H1 (cell line): ENCODE results near the gene GNB1L. TPM values are rescaled to one million over a fixed set of nuclear protein-coding genes. Genes with fewer than 3 reads are reported as not detected.
A peak's percentile ranks its signal among the peaks of the same experiment; 100 is the strongest.

Source experiments
- CTCF ChIA-PET: fragments of 300-600 bp; sonication (Branson Sonifier 250); formaldehyde crosslinking; loops from one replicate; lab custom pipeline; 2021; ENCODE audit not compliant: partially characterized antibody; lab: Charles Lee
- POLR2A ChIA-PET: fragments of 300-600 bp; sonication (Branson Sonifier 250); formaldehyde crosslinking; loops from one replicate; lab custom pipeline; 2021; ENCODE audit warnings: inconsistent platforms; ENCODE audit not compliant: partially characterized antibody; lab: Charles Lee
- DNase-seq, 2 experiments: peaks; one replicate each; pipeline versions ENCODE4 v3.0.0 to v3.0.0-alpha.2; 2010 to 2022; ENCODE audit warnings: low spot score in 2 of 2, low read depth in 1 of 2, mixed read lengths in 1 of 2
- FAIRE-seq: peaks from 2 replicates; lab custom pipeline; 2011; peaks lifted over from hg19 to GRCh38; lab: Jason Lieb, UNC
- H2AFZ ChIP-seq: 2 replicates; pipeline ENCODE4 v1.8.1; 2012; ENCODE audit warnings: low read length, inconsistent platforms
- H2AK5ac ChIP-seq: 2 replicates; pipeline ENCODE4 v1.6.1; 2013; ENCODE audit warnings: low read depth, low read length
- H2BK120ac ChIP-seq: replicated peaks from 2 replicates; pipeline ENCODE3; 2013; ENCODE audit warnings: low read depth, low read length, inconsistent platforms
- H2BK12ac ChIP-seq: 2 replicates; pipeline ENCODE4 v1.6.1; 2013; ENCODE audit warnings: low read depth, low read length
- H2BK15ac ChIP-seq: 2 replicates; pipeline ENCODE4 v1.6.1; 2013; ENCODE audit warnings: low read length
- H2BK20ac ChIP-seq: 2 replicates; pipeline ENCODE4 v1.6.1; 2013; ENCODE audit warnings: low read length
- H2BK5ac ChIP-seq: 2 replicates; pipeline ENCODE4 v1.6.1; 2013; ENCODE audit warnings: low read depth, low read length
- H3K14ac ChIP-seq: 2 replicates; pipeline ENCODE4 v1.6.1; 2013; ENCODE audit warnings: inconsistent platforms; ENCODE audit not compliant: insufficient read length
- H3K18ac ChIP-seq: 2 replicates; pipeline ENCODE4 v1.6.1; 2013; ENCODE audit warnings: low read length; ENCODE audit errors: extremely low read depth
- H3K23ac ChIP-seq: 2 replicates; pipeline ENCODE4 v1.6.1; 2013; ENCODE audit warnings: inconsistent platforms; ENCODE audit not compliant: insufficient read length
- H3K23me2 ChIP-seq: 2 replicates; pipeline ENCODE4 v1.6.1; 2013; ENCODE audit warnings: low read depth, low read length
- H3K27ac ChIP-seq: 2 replicates; pipeline ENCODE4 v1.6.1; 2011; ENCODE audit warnings: low read depth, low read length, inconsistent platforms
- H3K27me3 ChIP-seq, 4 experiments: replicated peaks in 1 of 4; 1 replicate in 1 of 4; 2 replicates in 3 of 4; pipeline versions ENCODE4 v1.6.1 to v1.8.1; 2011 to 2013; ENCODE audit warnings: low read length in 3 of 4, mild to moderate bottlenecking in 3 of 4, inconsistent platforms in 2 of 4, mixed read lengths in 2 of 4, moderate library complexity in 1 of 4; ENCODE audit not compliant: control insufficient read depth in 3 of 4, insufficient read depth in 3 of 4; ENCODE audit errors: extremely low read depth in 1 of 4
- H3K36me3 ChIP-seq, 4 experiments: 2 replicates each; pipeline versions ENCODE4 v1.6.1 to v1.8.1; 2011 to 2013; ENCODE audit warnings: mild to moderate bottlenecking in 4 of 4, low read length in 3 of 4, moderate library complexity in 2 of 4, control low read depth in 1 of 4, inconsistent platforms in 1 of 4; ENCODE audit not compliant: insufficient read depth in 4 of 4, control insufficient read depth in 2 of 4
- H3K4ac ChIP-seq: replicated peaks from 2 replicates; pipeline ENCODE3; 2013; ENCODE audit warnings: low read length, low read depth, mixed read lengths, inconsistent platforms; ENCODE audit not compliant: insufficient read length
- H3K4me1 ChIP-seq, 4 experiments: replicated peaks in 1 of 4; 1 replicate in 1 of 4; 2 replicates in 3 of 4; pipeline versions ENCODE4 v1.6.1 to v1.8.1; 2011 to 2013; ENCODE audit warnings: low read length in 3 of 4, inconsistent platforms in 2 of 4, mixed read lengths in 1 of 4; ENCODE audit not compliant: insufficient read depth in 4 of 4, control insufficient read depth in 3 of 4
- H3K4me2 ChIP-seq, 2 experiments: 2 replicates each; pipeline versions ENCODE4 v1.6.1 to v1.8.1; 2011 to 2013; ENCODE audit warnings: low read depth in 2 of 2, low read length in 2 of 2, control low read depth in 1 of 2, inconsistent platforms in 1 of 2, mild to moderate bottlenecking in 1 of 2; ENCODE audit not compliant: insufficient read depth in 1 of 2
- H3K4me3 ChIP-seq, 4 experiments: fragments of 200-600, 300-600 bp in 1 of 4; sonication (generic), shearing (Covaris generic), sonication (Bioruptor Twin) in 1 of 4; 2 replicates each; pipeline versions ENCODE4 v1.5.1 to v1.8.1; 2011 to 2016; ENCODE audit warnings: low read length in 4 of 4, low read depth in 3 of 4, control low read depth in 2 of 4, inconsistent platforms in 2 of 4, mild to moderate bottlenecking in 2 of 4, mixed read lengths in 1 of 4, moderate library complexity in 1 of 4; ENCODE audit not compliant: insufficient read depth in 2 of 4; ENCODE audit errors: extremely low read depth in 1 of 4
- H3K56ac ChIP-seq: replicated peaks from 2 replicates; pipeline ENCODE3; 2013; ENCODE audit warnings: low read depth, mild to moderate bottlenecking, mixed read lengths, low read length, inconsistent platforms; ENCODE audit not compliant: insufficient read length
- H3K79me1 ChIP-seq: 2 replicates; pipeline ENCODE4 v1.6.1; 2013; ENCODE audit warnings: low read depth, low read length, control low read depth
- H3K79me2 ChIP-seq, 2 experiments: 2 replicates each; pipeline versions ENCODE4 v1.6.1 to v1.8.1; 2012 to 2013; ENCODE audit warnings: low read length in 2 of 2, mild to moderate bottlenecking in 2 of 2, inconsistent platforms in 1 of 2; ENCODE audit not compliant: insufficient read depth in 2 of 2, control insufficient read depth in 1 of 2
- H3K9ac ChIP-seq, 4 experiments: replicated peaks in 1 of 4; 1 replicate in 1 of 4; 2 replicates in 3 of 4; pipeline versions ENCODE4 v1.6.1 to v1.8.1; 2011 to 2013; ENCODE audit warnings: low read depth in 3 of 4, low read length in 3 of 4, control low read depth in 2 of 4, mild to moderate bottlenecking in 2 of 4, moderate library complexity in 2 of 4, inconsistent platforms in 1 of 4; ENCODE audit errors: extremely low read depth in 1 of 4
- H3K9me3 ChIP-seq, 2 experiments: 2 replicates each; pipeline versions ENCODE4 v1.6.1 to v1.8.1; 2012 to 2013; ENCODE audit warnings: mild to moderate bottlenecking in 2 of 2, moderate library complexity in 2 of 2, control low read depth in 1 of 2, inconsistent platforms in 1 of 2, low read depth in 1 of 2, low read length in 1 of 2, mixed read lengths in 1 of 2; ENCODE audit not compliant: insufficient read depth in 2 of 2
- H4K20me1 ChIP-seq, 2 experiments: replicated peaks in 1 of 2; 2 replicates each; pipeline versions ENCODE3 to v1.8.1; 2011 to 2013; ENCODE audit warnings: inconsistent platforms in 2 of 2, low read length in 2 of 2, mild to moderate bottlenecking in 1 of 2; ENCODE audit not compliant: insufficient read depth in 2 of 2, control insufficient read depth in 1 of 2
- H4K5ac ChIP-seq: 2 replicates; pipeline ENCODE4 v1.6.1; 2013; ENCODE audit warnings: low read length, low read depth, mixed read lengths, inconsistent platforms; ENCODE audit not compliant: insufficient read length
- H4K8ac ChIP-seq: 2 replicates; pipeline ENCODE4 v1.8.0; 2013; ENCODE audit warnings: mild to moderate bottlenecking, moderate library complexity, low read length, inconsistent platforms; ENCODE audit not compliant: insufficient read depth; ENCODE audit errors: extremely low read depth
- H4K91ac ChIP-seq: replicated peaks from 2 replicates; pipeline ENCODE3; 2013; ENCODE audit warnings: low read length, mixed read lengths, inconsistent platforms; ENCODE audit not compliant: insufficient read length
- EP300 ChIP-seq, 2 experiments: IDR thresholded peaks; 1 replicate in 1 of 2; 2 replicates in 1 of 2; pipeline ENCODE4 v1.6.1; 2011 to 2012; ENCODE audit warnings: low read depth in 2 of 2, low read length in 2 of 2, mild to moderate bottlenecking in 2 of 2, borderline replicate concordance in 1 of 2, inconsistent platforms in 1 of 2, moderate library complexity in 1 of 2
- NANOG ChIP-seq: IDR thresholded peaks from 2 replicates; pipeline ENCODE4 v1.6.1; 2011; ENCODE audit warnings: low read length, low read depth, mild to moderate bottlenecking, inconsistent platforms; ENCODE audit not compliant: insufficient read depth, poor library complexity, severe bottlenecking
- PHF8 ChIP-seq: fragments of 200-600 bp; sonication (generic); conservative IDR thresholded peaks from 2 replicates; pipeline ENCODE4 v1.7.1; 2012; ENCODE audit warnings: low read depth, mild to moderate bottlenecking, inconsistent platforms, low read length, moderate library complexity
- POLR2AphosphoS5 ChIP-seq: IDR thresholded peaks from 2 replicates; pipeline ENCODE4 v1.6.1; 2011; ENCODE audit warnings: low read depth, low read length
- SAP30 ChIP-seq: fragments of 300-600 bp; sonication (generic); IDR thresholded peaks from 2 replicates; pipeline ENCODE4 v1.7.1; 2012; ENCODE audit warnings: low read length, moderate library complexity, mild to moderate bottlenecking, inconsistent platforms; ENCODE audit not compliant: insufficient read depth, insufficient replicate concordance
- YY1 ChIP-seq: IDR thresholded peaks from 2 replicates; pipeline ENCODE4 v1.6.1; 2011; ENCODE audit warnings: low read depth, mild to moderate bottlenecking, low read length
- WGBS, 2 experiments: shearing (Covaris generic) in 1 of 2; methylation state at CpG; one replicate each; pipeline versions ENCODE4 v1.1.6 to v1.1.7; 2013 to 2015; ENCODE audit warnings: low lambda C conversion rate in 2 of 2, mixed read lengths in 2 of 2, inconsistent platforms in 1 of 2, low coverage in 1 of 2, missing lambda C conversion rate in 1 of 2; ENCODE audit not compliant: insufficient replicate concordance in 2 of 2, insufficient coverage in 1 of 2, insufficient read length in 1 of 2; ENCODE audit errors: extremely low coverage in 1 of 2, missing lambda C conversion rate in 1 of 2; 5-methylcytosine and 5-hydroxymethylcytosine counted together
- polyA plus RNA-seq, 7 experiments: library from polyadenylated mRNA; depleted of rRNA in 3 of 7; stranded (reverse) in 5 of 7; unstranded in 2 of 7; fragments of >200 nt in 5 of 7; fragments of 200-250 nt in 2 of 7; gene quantifications; 1 replicate in 5 of 7; 2 replicates in 1 of 7; 4 replicates in 1 of 7; pipeline versions ENCODE4 v1.2.1 to v1.2.3, GENCODE V29; 2011 to 2013; ENCODE audit warnings: missing spikeins in 2 of 7, mixed read lengths in 2 of 7
- total RNA-seq: library from RNA; stranded (reverse); fragmentation: NEBNext Ultra II Directional; extraction: Animal tissue kit (Norgen Biotek cat#: 25700); gene quantifications from 2 replicates; pipeline ENCODE4 v1.2.1, GENCODE V29; 2021

Gene GNB1L
- total and polyA plus RNA-seq, 2 of the 8 experiments (the other 6 are each of a cell fraction or from before 2014, with no cell fraction given), result 14.0 to 15.6 TPM

GRCh38 chr22:19775496-19776325, 79.0 kb downstream of the GNB1L start:
- FAIRE-seq (no peak), DNase-seq (no peak)
- Histone ChIP-seq H2AK5ac (no peak overlapping the region), H2BK15ac (peak overlapping the region; percentile 81; the same call in 1 of the 2 replicates), H3K9ac (no peak overlapping the region; a peak in 1 of 7 replicates), H3K56ac (no peak overlapping the region), H4K20me1 (no peaks in the 10 kb centered on the region), H2AFZ (no peak overlapping the region), H3K27ac (no peak overlapping the region), H3K18ac (no peak overlapping the region), H3K4me2 (no peak overlapping the region), H3K23me2 (no peaks in the 10 kb centered on the region), H3K79me1 (no peaks in the 10 kb centered on the region), H4K8ac (no peak overlapping the region; the same call in 1 of the 2 replicates), H3K79me2 (no peaks in the 10 kb centered on the region), H4K5ac (no peak overlapping the region), H3K27me3 (peaks cover 0 to 6% (median 6%) of the 10 kb centered on the region in 4 experiments; a peak in 6 of 7 replicates), H3K9me3 (no peaks in the 10 kb centered on the region), H2BK5ac (no peak overlapping the region), H2BK12ac (peak overlapping the region; percentile 60; the same call in 1 of the 2 replicates), H2BK20ac (no peak overlapping the region), H2BK120ac (no peak overlapping the region), H3K23ac (no peak overlapping the region), H3K4me1 (no peaks in the 10 kb centered on the region), H3K4me3 (no peak overlapping the region), H3K36me3 (no peaks in the 10 kb centered on the region), H3K14ac (no peak overlapping the region), H3K4ac (no peak overlapping the region), H4K91ac (no peak overlapping the region)
- ChIA-PET CTCF (interaction anchor here (0.6 to 2.0 kb wide), 10 partner anchors 9 to 303 kb away, joined by 3 to 9 read pairs (median 3); no protein-coding TSS in a partner anchor), POLR2A (interaction anchor here (0.5 kb wide), 1 partner anchor 61 kb away, joined by 5 read pairs; no protein-coding TSS in a partner anchor)
- 89% methylated on average over 17 of the region's 24 CpGs; no CpG with 5 or more reads in 1 of the 2 experiments for WGBS, 2 experiments
- TF ChIP-seq SAP30 (no peak), NANOG (no peak), YY1 (no peak), EP300 (IDR thresholded peaks at IDR 0.05; ENCODE audit: borderline replicate concordance in 1 of 2, low read depth in 2 of 2, low read length in 2 of 2) (no peak), PHF8 (no peak), POLR2AphosphoS5 (no peak)
